Esophagus mucosa (tissue), 1 donor: ENCODE results near the gene PLXDC2. TPM values are rescaled to one million over a fixed set of nuclear protein-coding genes. Genes with fewer than 3 reads are reported as not detected.

Source experiments
- ATAC-seq: fragments of 200-7000 bp; cut with Tn5 transposase; one replicate; pipeline ENCODE4 v1.9.1; 2020
- total RNA-seq: library from RNA; stranded (reverse); gene quantifications from one replicate; pipeline ENCODE4 v1.2.4, GENCODE V29; 2023
- donor health status: DM: yes; HTN: yes; CAD: no.

The PLXDC2 gene
- total RNA-seq, 1 donor from 2014 or later: 24.3 TPM

DNA sequence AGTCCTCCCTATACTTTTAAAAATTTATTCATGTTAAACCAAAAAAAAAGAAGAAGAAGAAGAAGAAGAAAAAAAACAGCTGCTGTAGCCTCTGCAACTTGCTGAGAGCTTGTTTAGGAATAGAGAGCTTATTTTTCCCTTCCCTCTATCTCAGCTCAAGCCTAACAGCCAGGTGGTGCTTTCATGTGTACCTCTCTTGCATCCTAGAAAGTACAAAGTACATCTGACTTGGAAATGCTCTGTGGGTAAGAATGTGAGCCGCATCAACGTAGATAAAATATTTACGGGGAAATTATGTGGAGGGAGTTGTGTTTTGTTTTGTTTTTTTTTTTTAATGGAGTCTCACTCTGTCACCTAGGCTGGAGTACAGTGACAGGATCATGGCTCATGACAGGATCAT, 99.6 kb downstream of the PLXDC2 start:
- ATAC-seq: no peak

DNA sequence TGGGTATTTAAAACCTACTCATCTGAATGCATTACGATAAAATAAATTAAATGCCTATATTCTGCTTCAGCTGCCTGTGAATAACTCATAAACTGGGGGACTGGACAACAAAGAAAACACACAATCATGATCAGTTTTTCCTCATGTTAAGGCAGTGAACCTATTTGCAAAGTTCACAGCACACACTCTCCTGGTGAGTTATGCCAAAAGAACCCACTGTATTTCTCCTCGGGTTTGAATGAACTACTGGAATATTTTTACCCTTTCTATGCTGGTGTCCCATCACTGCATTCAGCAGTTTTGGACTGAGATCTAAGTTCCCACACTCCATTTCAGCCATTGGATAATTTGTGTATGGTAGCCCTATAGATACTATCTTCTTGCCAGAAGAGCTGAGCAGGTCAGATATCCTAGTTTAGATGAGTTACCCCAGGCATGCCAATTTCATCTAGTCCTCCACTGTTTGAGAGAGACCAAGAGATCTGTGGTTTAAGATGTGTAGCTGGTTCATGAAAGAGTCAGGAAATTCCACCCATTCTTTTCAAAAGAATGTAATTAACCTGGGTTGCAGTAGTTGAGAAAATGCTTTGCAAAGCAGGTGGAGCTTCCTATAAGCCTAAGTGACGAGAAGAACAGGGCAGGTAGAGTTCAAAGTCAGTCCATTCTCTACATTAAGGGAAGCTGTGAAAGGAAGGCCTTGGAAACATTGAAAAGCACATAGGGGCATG, 101.7 kb downstream of the PLXDC2 start:
- ATAC-seq: no peak

DNA sequence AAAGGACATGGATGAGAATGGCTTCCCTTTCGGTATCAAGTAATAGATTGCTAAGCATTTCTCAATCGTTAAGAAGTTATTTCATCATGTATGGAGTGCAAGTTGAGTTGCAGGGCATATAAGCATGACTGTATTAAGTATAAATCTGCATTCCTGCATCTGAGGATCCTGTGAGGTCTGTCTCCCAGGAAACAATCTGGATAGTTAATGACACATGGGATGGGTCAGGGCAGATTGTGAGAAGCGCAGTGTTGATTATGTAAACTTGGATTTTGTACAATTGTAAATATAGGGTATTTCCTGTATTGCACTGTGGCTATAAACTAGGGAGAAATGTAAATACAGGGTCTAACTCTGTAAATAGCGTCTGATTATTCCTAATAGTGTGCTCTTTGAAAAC, 102.6 kb downstream of the PLXDC2 start:
- ATAC-seq: peak; percentile 24

DNA sequence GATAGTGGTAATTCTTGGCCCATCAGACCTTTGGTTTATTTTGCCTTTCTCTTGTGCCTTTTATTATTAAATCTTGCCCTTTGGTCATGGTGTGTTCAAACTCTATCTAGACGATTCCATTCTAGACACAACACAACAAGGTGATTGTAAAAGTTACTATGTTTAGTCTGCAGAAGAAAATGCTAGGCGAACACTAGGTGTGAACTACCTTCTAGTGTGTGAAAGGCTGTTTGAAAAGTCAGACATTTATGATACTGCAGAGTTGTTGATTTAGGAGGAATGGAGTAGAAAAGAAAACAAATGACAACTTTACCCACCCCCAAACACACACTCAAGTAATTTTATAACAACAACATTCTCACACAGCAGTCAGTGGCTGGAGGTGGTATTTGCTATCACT, 103.4 kb downstream of the PLXDC2 start:
- ATAC-seq: no peak

DNA sequence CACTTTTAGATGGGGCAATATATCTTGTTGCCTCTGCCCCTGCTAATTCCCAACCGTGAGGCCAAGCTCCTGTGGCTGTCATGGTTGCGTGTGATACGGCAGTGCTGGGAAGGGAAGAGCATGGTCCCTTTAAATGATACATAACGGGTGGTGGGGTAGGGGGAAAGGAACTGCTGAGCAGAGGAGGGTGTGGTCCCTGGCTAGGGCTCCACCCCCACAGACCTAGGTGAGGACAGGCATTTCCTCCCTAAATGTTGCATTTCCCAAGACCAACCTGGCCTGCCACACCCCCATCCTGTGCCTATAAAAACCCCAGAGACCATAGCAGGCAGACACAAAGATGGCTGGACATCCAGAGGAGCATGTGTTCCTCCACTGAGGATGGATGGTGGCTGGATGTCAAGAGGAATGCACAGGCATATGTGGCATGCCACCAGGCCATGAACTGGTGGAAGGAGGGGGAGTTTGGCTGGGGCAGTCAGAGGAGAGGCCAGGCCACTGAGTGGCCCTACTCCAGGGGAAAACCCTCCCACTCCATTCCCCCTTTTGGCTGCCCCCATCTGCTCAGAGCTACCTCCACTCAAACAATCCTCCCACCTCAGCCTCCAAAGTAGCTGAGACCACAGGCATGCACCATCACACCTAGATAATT, 104.0 kb downstream of the PLXDC2 start:
- ATAC-seq: no peak

DNA sequence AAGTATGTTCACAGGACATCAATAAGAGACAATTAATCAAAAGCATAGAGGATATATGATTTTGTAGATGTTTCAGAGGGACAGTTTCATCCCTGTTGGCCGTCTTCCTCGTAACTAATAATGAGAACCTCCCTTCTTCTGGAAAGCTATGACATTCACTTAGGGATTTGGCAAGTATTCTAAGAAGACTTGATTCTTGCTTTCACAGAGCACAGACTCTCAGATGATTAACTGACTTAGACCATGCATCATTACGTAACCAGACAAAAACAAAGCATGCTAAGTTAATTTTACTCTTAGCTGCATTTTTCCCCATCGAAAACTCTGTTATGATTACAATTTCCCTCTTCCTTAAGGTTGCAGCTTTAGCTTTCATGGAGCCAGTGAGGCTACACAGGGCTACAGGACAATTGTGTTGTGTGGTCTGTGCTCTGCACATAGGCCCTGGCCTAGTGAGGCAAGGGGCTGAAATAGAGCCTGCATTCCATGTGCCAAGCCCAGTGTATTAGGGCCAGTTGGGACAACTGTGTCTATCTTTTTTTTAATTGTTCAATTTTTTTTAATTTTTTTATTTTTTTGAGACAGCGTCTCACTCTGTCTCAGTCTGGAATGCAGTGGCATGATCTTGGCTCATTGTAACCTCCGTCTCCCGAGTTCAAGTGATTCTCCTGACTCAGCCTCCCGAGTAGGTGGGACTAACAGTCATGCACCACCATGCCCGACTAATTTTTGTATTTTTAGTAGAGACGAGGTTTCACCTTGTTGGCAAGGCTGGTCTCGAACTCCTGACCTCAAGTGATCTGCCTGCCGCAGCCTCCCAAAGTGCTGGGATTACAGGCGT, 105.3 kb downstream of the PLXDC2 start:
- peak; percentile 51 for ATAC-seq

DNA sequence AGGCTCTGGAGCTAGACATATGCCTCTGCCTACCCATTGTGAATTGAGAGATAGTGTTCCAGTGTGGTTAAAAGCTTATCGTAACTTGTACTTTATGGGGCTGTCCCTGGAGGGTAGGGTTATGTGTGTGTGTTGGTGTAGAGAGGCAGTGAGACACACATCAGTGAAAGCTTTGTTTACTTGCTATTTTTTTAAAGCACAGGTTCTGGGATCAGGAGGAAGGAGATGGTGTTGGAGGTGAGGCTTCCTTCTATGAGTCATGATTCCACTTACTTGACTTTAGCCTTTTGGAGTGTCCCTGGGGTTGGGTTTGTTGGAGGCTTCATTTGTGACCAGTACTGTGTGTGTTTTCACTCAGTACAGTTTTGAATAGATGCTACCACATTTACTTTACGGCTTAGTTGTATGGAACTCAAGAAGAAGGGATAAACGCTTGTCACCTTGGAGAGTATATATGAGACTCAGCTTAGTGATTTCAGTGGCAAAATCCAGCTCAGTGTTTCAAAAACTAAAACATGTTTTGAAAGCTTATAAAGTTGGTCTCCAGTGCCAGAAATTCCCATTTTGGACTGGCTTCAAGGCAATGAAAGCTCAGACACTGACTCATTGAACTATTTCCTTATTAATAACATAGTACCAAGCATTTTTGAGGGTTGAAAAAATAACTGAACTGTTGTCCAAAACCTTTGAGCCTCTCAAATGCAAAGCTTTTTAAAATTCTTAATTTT, 106.2 kb downstream of the PLXDC2 start:
- peak; percentile 95 for ATAC-seq

DNA sequence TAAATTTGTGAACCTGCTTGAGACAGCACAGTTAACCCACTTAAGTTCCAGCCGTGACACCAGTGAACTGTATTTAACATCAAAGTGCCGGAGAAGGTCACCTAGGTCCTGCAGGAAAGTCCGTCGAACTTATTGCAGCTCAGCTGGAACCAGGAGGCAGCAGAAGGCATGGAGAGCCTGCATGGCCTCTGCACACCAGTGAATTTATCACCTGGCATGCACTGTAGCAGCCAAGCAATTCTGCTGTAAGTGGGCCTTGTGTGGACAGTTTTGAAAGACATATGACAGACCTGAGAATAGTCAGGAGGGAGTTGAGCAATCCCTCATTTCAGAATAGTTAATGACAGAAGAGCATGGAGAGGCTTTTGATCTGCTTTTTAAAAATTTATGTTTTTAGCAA, 108.8 kb downstream of the PLXDC2 start:
- ATAC-seq: no peak

DNA sequence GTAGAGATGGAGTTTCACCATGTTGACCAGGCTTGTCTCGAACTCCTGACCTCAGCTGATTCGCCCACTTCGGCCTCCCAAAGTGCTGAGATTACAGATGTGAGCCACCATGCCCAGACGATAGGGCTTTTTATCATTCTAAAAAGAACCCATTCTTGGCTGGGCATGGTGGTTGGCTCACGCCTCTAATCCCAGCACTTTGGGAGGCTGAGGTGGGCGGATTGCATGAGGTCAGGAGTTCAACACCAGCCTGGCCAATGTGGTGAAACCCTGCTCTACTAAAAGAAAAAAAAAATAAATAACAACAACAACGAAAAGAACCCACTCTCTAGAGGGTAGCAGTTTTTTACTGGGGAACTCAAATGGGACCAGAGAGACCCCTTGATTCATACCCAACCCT, 112.7 kb downstream of the PLXDC2 start:
- no peak for ATAC-seq

DNA sequence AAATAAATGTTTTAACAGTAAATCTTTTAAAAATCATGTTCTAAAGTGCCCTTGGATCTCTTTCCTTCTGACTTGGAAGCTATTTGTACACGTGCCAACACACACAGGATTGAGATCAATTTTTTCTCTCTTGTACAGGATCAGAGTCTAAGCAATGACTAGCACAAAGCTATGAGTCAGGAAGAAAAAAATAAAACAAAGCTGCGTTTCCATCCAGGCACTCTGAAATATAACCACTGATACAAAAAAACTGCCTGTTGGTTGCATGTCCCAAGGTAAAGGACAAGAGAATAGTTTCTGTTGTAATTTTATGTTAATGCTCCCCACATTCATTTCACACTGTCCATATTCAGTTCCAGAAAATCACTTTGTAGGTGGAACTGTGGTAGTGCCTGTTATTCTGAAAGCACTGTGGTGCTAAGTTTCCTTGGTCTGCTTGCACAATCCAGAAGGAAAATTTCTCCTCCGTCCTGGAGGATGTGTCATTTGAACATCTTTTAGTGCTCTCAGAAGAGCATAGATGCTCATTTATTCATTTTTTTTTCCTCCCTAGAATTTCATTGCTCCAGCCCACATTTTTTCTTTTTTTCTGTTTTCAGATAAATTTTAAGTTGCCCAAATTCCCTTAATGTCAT, 113.4 kb downstream of the PLXDC2 start:
- ATAC-seq: peak; percentile 45

DNA sequence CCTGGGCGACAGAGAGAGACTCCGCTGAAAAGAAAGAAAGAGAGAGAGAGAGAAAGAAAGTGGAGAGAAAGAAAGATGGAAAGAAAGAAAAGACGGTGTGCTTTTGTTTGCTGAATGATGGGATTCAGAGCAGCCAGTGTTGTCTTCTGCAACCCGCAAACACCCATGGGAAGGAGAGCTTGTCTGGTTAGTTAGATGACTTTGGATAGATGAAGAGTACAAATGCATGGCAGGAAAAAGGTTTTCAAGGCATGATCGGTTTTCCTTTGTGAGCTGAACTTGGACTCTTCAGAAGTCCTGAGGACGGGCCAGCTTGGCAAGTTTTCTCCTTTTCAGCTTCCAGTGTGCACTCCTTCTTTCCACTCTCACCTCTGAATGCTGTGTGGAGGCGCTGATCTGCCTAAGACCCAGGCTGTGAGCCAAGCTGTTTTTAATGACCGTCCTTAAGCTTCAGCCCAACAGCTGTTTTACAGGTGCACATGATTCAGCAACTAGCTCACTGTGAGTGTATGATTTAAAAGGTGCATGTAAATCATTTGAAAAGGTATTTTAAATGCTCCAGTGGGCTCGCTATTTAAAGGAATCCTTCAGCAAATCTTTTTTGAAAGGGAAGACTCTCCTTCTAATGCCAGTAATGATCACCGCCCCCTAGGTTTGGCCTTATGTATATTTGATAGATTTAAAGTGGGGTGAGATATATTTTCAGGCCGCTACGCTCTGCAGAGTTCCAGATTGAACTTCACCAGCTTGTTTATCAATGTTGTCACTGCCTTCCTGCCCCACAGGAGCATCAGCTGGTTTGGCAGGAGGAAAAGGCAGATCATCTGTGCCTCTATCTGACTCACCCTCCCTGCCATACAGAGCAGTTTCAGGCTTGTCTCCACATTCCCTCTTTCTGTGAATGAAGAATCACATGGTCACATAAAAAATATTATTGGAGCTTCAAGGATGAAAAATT, 115.0 kb downstream of the PLXDC2 start:
- peak; percentile 95 for ATAC-seq

DNA sequence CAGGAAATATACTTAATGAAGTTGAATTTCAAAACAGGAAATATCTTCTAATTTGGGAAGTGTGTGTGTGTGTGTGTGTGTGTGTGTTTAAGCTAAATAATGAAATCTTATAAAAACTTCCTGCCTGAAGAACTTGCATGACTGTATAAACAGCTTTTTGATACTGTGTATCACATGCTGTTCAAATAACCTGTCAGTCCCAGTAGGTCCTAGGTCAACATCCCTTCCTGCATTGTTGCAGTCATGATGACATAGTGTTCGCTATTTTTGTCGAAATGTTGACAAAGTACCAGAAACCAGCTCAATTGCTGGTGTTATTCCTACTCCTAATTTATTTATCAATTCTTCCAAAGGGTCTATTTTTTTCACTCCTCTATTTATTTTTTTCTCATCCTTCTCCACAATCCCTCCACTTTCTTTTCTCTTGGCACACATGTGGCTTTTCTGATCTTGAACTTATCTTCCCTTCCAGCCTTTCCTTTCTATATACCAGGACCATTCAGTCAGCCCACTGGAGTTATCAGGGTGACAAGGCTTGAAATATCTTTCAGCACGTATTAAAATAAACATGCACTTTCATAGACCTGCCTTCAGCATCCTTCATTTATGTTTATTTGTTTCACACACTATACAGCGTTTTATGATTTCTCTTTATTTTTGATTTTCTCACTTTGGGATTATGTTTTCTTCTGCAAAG, 115.8 kb downstream of the PLXDC2 start:
- peak; percentile 75 for ATAC-seq

DNA sequence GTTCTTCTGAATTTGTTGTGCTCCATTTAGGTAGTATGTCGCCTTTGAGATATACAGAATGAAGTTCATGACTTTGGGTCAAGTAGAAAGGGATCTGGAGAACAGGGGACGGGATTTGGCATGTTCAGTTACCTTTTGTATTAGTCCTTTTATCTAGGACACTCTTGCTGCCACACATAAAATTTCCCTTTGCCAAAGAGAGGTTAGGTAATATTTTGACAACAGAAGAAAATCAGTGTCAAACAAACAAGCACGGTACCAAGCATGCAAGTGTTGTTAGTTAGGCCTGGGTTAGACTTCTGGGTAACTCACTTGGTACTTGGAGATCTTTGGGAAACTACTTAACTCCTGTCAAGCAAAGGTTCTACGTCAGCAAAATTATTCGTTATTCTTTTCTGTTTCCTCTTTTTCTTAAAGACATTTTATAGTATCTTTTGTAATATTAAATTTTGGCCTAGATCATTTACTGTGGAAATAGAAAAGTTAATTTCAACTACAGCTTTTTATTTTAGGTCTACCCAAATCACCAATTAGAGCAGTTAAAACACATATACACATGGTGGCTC, 116.7 kb downstream of the PLXDC2 start:
- no peak for ATAC-seq

DNA sequence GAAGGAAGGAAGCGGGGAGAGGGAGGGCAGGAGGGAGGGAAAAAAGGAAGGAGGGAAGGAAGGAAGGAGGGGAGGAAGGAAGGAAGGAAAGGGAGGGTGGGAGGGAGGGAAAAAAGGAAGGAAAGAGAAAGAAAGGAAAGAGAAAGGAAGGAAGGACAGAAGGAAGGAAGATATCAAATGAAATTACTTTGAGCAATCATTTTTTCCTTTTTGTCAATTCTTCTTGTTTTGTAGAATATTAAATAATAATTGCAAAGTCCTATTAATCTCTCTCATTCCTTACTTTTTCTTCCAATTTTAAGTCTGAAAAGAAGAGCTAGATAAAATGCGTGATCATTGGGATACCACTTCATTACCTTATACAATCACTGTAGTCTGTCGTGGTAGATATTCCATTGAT, 117.5 kb downstream of the PLXDC2 start:
- ATAC-seq: no peak

DNA sequence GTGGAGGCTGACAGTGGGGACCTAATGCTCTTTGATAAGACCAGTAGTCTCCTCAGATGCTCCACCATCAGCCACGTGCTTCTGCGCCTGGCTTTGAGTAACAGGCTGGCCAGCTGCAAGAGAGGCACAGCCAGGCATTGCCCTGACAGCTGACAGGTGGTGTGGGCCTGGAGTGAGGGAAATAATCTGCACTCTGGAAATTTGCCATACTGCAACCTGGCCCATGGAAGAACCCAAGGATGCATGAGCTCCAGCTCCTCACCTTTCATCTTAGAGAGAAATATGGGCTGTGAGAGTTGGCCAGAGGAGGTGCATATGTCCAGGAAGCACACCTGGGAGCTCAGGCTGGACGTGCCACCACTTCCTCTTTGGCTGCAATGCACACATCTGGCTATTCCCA, 118.9 kb downstream of the PLXDC2 start:
- ATAC-seq: no peak

DNA sequence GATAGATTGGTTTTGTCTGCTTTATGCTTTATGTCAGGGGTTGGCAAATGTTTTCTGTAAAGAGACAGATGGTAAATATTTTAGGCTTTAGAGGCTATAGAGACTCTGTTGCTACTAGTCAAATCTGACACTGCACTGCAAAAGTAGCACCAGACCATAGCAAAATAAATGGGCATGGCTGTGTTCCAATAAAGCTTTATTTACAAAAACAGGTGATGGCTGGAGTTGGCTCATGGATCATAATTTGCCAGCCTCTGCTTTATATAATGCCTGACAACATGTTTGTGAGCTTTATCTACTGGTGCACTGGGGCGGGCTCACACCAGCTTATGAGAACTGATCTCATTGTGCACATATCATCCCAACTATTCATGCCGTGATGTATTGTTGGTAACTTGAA, 120.1 kb downstream of the PLXDC2 start:
- no peak for ATAC-seq

DNA sequence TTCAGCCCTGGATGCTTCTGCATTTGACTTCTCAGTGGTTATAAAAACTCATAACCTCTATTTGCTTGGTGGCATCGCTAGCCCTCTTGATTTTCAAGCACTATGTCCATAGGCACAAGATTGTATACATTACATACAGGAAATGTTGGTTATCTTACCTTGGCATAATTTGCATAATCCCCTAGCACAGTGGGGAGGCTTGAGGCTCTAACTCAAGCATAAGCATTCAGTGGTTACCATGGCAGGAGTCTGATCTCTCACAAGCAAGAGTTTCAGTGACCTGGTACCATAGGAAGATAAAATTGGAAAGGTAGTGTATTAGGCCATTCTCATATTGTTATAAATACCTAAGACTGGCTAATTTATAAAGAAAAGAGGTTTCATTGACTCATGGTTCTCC, 121.8 kb downstream of the PLXDC2 start:
- ATAC-seq: no peak

DNA sequence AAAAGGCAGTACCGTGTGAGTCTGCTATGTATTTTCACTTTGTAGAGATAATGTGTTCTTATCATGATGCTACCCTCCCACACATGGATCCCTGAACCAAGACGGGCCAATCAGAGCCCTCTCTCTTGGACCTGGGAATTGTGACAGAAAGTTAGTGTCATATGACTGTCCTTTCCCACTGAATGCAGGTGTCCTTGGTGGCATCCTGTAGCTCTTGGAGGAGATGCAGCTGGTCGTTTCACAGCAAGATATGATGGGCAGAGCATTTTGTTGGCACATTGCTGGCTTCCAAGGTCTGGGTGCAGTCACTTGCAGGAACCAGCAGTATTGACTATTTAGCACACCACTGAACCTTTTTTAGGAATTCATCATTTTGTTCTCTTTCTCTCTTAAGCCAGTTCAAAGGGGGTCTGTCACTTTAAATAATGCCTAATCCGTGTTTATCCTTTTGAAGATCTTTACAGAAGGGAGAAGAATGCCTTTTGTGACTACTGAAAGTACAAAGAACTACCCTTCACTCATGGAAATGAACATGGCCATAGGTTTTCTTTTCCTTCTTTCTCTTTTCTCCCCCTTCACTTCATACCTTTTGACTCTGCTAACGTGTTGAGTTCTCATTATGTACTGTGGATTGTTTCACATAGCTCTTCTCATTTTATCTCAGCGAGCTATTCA, 125.1 kb downstream of the PLXDC2 start:
- no peak for ATAC-seq

DNA sequence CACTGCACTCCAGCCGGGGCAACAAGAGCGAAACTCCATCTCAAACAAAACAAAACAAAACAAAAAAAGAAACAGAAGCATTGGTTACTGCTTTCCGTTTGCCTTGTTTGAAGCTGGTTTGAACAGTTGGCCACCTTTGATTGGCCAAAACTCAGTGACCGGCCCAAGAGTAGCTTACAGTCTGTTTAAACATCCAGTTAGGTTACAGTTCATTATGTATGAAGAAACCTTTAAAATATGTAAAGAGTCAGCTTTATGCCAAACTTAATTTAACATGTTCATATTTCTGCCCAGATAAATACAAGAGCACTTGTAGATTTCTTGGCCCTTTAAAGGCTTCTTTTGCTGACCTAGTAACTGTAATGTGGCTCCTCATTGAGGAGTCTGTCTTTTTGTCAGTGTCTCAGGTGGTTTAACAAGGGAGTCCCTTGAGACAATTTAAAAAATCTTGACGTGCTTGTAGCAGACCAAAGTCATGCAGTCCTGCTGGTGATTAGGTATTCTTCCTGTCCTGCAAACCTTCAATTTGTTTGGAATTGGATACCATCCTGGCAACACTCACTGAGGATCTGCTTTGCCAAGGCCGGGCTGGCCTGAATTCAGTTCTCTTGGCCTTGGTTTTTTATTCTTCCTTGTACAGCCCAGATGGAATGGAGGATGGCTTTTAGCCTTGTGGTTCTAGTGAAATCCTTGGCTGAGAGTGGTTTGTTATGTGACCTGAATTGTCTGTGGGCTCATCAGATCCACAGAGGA, 128.9 kb downstream of the PLXDC2 start:
- ATAC-seq: no peak
